ENCODE measurements around the gene YWHAG.
"Not testable (repeated sequence)": the region's sequence is repeated elsewhere in the genome, so short reads cannot be mapped to it uniquely, and the experiment has no call there.

The YWHAG gene

DNA sequence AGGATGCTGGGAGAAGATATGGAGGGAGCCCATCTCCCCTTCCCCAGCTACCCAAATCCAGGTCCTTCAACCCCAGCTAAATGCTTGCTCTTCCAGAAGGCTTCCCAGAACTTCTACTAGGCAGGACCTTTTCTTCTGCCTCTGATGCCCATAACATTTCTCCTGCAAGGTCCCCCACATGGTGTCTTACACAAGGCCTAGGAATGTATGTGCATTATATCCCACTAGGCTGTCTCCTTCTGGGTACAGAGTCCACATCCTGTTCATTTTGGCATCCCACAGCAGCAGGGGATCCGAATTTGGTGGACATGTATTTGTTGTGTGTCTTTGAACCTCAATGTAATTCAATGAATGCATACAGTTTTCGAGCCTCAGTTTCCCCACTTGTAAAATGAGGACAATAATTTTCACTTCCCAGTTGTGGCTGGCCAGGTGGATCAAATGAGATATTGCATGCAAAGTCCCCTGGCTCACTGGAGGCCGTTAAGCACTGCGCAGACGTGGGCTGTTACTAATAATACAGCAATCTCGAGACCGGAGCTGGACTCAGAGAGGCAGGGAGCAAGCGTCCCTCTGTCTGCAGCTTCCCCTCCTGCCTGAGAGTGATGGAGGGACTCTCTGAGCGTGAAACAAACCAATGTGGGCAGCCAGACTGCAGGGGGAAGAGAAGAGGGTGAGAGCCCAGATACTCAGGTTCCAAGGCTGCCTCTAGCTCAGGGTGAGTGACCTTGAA lies 18.6 kb upstream of the YWHAG start:
- no peak for FAIRE-seq

DNA sequence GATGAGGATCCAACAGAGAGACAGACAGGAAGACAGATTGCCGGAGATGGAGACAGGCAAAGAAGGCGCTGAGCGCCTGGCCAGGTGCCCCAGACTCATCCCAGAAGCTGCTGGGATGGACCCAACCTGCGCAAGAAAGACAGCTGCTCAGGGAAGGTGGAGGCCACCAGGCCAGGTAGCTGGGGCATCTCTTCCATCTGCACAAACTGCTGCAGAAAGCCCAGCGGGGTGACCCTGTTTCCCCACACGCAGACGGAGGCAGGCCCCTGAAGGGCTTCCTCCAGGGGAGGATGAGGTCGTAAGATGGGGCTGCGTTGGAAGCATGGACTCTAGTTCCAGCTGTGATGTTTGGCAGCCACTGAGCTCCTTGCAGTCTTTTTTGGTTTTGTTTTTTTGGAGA lies 16.5 kb upstream of the YWHAG start:
- FAIRE-seq = no peak

DNA sequence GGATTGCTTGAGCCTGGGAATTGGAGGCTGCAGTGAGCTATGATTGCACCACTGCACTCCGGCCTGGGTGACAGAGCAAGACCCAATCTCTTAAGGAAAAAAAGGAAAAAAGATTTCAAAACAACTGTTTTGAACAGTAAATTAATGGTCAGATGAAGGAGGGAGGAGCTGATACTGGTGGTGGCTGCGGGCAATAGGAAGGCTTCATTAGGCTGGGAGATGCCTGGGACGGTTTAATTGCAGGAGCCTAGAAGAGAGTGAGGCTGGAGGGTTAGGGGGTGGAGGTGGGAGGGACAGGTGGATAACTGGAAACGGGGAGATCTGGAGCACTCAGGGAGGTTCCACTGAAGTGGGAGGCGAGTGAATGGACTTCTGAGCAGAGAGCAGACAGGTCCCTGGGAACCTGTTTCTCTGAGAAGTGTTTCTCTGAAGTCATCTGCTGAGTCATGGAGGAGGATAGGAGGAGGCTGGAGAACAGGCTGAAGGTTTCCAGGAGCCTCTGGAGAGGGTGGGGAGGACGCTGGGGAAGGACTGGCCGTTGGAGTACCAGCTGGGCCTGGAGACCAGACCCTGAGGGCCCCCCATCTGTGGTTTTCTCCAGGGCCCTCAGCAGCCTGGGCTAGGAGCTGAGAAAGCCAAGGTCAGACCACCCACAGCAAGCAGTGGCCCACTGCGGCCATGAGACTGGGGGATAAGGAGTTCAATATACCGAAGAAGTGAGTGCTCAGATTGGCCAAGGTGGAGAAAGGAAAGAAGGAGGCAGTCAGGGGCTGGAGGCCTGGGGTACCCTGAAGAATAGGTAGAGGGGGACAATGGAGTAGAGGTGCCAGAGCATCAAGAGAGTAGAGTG lies 14.4 kb upstream of the YWHAG start:
- FAIRE-seq = no peak

DNA sequence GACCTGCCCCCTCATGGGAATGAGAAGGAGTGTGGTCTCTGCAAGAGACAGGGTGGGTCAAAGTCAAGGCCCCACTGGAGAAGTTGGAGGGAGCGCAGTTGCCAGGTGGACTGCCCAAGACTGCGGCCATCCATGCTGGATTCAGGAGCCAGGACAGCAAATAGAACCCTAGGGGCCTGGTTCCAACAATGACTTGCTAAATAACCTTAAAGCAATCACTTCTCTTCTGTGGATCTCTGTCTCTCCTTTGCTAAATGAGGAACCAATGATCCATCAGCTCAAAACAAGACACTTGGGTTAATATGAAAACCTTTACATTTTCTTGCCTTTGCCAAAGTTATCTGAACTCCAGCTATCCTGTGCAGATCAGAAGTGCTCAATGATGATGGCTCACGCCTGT lies 12.6 kb upstream of the YWHAG start:
- no peak for FAIRE-seq

DNA sequence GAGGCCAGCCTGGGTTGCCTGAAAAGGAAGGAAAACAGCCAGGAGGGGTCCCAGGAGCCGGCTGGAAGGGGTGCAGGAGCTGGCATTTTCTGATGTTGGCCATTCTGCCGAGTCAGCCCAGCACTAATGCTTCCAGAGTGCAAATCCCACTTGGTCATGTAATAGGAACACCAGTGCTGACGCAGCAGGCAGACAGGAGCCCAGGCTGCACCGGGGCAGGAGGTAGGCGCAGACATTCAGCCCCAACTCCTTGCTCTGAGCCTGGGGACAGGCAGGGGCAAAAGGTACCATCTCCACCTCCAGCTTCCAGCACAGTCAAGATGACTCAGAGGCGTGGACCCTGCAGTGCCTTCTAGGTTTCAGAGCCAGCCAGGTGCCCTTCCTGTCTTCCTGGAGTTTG lies 10.2 kb upstream of the YWHAG start:
- no peak for FAIRE-seq

DNA sequence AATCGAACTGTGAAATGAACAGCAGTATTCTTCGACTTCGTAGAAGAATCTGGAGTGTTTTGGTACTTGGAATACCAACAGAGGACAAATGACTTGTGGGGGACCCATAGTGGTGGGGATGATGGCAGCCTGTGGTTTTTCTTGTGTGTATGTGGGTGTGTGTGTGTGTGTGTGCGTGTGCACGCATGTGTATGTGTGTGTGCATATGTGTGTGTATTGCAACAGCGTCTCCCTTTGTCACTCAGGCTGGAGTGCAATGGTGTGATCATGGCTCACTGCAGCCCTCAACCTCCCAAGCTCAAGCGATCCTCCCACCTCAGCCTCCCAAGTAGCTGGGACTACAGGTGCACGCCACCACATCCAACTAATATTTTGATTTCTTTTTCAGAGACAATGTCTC lies 9.4 kb upstream of the YWHAG start:
- FAIRE-seq = no peak

DNA sequence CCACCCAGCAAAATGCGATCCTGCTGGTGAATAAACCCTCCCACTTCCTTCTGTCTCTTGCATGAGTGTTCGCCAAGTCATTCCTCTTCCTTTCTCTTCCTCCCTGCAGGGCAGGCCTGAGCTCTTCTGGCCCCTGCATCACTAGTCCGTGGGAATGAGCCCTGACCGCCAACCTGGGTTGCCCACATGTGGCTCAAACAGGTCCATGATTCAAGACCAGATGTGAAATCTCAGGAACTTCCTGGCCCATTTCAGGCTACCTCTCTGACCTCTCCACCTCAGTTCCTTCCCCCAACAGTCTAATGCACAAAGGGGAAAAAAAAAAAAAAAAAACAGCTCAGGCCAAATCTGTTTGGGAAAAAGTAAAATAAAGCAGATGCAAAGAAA lies 5.4 kb upstream of the YWHAG start:
- FAIRE-seq = no peak

DNA sequence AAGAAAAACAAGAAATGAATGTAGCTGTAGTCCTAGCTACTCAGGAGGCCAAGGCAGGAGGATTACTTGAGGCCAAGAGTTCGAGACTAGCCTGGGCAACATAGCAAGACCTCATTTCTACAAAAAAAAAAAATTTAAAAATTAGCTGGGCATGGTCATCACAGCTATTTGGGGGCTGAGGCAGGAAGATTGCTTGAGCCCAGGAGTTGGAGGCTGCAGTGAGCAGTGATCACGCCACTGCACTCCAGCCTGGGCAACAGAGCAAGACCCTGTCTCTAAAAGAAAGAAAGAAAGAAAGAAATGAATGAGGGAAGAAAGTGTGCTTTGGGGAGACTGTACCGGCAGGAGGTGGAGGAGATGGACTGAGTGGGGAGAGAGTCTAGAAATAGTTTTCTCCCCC lies 5.0 kb upstream of the YWHAG start:
- not testable (repeated sequence) for FAIRE-seq

DNA sequence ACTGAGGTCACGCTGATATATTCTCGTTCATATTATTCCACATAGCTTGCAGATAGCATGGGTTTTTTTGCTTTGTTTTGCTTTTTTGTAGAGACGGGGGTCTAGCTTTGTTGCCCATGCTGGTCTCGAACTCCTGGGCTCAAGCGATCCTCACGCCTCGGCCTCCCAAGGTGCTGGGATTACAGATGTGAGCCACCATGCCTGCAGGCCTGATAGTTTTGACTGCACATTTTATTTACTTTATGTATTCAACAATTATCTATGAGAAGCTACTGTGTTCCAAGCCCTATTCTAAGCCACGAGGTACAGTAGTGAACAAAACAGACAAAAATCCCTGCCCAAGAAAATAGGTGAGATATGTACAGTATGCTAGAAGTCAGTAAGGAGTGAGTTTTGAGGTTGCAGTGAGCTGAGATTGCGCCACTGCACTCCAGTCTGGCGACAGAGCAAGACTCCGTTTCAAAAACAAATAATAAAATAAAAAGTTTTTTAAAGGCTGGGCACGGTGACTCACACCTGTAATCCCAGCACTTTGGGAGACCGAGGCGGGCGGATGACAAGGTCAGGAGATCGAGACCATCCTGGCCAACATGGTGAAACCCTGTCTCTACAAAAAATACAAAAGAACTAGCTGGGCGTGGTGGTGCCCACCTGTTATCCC lies 1.3 kb upstream of the YWHAG start:
- no peak for FAIRE-seq

DNA sequence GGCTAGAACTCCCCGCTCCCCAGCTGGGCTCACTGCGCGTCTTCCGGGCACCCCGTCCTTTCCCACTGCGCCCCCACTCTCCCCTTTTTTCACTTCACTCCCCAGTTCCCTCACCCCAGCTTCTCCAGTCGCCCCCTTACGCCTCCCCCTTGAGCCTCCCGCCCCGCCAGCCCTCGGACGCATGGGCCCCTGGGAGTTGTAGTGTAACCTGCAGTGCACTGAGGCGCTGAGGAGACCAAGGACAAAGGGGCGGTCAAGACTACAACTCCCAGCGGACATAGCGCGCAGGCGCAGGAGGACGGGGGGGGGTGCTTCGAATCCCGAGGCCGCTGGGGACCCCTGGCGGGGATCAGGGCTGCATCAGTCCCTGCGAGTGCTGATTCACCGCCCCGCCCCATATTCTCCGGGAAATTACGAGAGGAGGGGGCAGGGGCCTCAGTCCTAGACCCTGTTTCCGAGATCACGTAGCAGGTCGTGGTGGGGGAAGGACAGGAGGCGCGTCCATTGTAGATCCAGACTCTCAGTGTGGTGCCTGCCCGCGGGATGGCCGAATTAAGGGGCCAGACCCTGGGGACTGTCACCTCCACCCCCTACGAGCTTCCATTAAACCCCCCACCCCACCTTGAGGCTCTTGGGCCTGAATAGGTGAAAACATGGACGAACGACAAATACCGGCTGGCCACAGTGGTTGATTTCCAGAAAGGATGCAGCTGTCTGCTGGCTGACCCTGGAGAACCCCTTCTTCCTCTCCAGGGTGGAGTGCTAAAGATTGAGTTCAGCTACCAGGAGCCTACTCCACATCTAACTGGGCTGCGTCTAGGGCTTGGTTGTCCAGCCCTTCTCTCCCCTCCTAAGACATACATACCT lies 553 bp upstream of the YWHAG start:
- peak; percentile 93 for FAIRE-seq

DNA sequence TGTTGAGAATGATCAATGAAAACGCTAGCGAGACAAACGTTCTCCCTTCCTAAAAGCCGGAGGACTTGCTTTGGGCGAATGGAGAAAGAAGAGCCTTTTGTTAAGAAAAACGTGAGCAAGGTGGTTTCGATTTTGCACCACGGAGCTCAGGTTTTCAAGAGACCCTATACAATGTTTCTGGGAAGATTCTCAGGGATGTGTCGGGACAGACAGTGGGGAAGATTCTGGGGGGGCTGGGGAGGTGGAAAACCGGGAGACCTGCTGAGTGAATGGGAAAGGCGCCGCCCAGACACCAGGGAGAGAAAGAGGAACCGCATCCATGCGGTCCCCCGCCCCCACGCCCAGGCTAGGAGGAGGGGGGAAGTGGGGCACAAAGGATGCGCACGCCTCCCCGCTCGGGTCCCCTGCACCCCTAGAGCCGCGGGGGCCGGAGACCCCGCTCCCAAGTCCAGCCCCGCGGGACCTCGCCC lies 745 bp downstream of the YWHAG start:
- FAIRE-seq = no peak

DNA sequence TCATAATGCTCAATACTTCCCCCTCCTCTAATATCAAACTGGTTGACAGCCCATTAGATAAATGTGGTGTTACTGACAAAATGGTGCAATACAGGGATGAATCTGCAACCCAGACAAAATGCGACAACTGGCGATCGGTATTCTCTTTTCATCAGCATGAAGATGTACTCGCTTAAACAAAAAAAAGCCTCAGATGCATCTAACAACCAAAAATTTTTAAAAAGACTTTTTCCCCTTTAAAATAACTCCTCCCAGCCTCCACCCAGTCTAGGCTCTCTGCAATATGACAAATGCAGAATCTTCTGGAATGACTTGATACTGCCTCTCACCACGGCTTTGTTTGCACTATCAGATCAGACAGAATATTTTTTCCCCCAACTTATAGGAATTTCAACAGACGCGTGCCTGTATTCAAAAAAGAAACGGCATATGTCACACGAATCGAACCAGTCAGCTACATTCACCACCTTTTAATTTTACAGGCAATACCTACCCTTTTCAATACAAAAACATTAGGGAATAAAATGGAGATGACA lies 1.2 kb downstream of the YWHAG start:
- FAIRE-seq = no peak

DNA sequence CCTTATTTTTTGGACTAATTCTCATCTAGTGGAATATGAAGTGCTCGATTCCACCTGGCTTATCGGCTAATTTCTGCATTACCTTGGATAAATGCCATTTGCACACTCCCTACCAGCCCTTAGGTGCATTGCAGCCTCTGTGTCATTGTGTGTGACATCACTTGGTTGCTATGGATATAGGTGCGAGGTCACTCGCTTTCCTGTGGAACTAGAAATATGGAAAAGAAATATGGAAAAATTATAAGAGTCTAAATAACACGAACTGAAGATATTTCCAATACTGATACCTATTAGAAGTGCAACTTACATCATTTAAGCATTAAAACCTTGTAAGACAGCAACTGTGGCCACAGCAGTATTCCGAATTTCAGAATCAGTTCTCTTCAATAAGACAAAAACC lies 2.0 kb downstream of the YWHAG start:
- no peak for FAIRE-seq

DNA sequence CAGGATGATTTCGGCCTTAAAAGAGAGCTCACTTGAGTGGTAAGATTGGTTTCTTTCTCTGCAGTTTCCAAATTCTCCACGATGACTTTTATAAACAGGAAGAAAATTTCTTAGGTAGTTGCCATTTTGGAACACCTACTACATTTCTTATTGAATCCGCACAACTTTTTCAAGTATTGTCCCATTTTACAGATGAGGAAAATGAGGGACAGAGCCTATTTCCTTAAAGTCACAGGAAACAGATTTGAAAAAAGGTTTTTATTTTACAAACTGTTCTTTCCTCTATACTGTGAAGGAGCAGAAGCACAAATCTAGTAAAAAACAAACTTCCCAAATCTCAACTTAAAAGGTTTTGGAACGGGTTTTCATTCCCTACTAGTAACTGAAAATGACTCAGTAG lies 2.7 kb downstream of the YWHAG start:
- FAIRE-seq = no peak

DNA sequence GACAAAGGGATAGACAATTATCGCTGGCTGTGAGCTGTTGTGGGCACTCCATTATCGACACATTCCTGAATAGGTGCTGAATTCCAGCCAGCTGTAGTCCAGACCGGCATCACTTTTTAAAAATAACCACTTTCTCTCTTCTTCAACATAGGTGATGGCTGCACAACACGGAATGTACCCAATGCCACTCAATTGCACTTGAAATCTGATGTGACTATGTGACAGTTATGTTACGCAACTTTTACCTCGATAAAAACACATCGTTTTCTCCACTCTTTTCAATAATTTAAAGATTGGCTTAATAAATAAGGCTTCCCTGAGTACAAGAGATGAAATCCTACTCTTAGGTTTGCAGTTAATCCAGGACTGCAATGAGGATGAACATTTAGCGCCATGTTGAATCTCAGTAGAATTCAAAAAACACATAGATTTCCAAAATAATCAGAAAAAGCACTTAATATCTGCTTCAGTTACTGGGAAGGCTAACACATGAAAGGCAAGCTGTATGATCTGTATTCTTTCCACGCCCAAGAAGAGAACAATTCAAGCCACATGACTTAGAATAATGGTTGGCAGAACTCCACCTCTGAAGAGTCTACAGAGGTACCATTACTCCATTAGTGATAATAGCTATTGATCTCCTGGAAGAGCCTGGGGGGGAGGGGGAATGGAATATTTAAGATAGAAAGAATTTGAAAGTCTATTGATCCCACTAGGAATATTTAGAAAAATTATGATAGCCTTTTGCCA lies 3.6 kb downstream of the YWHAG start:
- FAIRE-seq = no peak

DNA sequence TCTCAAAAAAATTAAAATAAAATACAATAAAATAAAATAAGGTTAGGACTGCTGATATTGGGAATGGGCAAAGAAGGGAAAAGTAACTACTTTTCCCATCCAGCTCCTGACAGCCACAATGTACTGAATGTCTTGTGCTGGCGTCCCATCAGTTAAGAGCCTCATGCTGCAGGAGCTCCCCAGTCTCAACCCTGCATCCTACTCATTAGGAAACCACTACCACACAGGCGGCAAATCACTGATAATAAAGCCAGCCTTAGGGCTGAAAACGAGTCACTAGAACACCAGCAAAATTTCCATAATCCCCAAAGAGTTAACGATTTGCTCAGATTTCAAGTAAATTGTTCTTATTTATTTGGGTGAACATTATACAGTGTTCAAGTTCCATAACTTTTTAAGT lies 4.3 kb downstream of the YWHAG start:
- no peak for FAIRE-seq

DNA sequence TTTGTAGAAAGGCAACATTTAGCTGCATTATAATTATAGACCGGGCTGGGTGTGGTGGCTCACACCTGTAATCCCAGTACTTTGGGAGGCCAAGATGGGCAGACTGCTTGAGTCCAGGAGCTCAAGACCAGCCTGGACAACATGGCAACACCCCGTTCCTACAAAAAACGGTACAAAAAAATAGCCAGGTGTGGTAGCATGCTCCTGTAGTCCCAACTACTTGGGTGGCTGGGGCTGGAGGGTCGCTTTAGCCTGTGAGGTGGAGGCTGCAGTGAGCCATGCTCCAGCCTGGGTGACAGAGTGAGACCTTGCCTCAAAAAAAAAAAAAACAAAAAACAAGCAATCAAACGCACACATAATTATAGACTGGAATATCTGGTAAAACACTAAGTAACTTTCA lies 5.0 kb downstream of the YWHAG start:
- no peak for FAIRE-seq

DNA sequence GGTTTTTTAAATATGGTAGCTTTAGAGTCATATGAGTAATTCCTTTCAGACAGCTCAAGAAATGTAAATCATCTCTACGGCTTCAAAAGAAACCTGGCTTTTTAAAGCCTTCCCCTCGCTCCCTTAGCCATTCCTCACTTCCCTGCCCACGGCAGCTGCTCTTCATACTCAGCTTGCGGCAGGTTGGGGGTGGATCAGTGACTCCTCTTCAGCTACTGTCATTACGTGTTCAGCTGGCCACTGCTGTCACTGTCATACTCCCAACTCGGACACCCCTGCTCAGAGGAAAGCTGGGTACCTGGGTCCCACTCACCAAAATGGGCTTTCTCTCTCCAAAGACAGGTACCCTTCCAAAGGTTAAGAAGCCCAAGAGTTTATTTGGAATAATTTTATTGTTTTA lies 6.6 kb downstream of the YWHAG start:
- no peak for FAIRE-seq

DNA sequence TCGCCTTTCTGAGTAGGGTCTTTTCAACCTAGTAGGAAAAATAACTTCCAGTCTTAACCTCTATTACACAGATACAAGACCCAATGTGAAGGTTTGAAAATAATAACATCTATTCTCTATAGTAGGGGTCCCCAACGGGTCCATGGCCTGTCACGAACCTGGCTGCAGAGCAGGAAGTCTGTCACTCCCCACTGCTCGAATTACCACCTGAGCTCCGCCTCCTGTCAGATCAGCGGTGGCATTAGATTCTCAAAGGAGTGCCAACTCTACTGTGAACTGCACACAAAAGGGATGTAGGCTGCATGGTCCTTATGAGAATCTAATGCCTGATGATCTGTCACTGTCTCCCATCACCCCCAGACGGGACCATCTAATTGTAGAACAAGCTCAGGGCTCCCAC lies 7.4 kb downstream of the YWHAG start:
- FAIRE-seq = no peak

DNA sequence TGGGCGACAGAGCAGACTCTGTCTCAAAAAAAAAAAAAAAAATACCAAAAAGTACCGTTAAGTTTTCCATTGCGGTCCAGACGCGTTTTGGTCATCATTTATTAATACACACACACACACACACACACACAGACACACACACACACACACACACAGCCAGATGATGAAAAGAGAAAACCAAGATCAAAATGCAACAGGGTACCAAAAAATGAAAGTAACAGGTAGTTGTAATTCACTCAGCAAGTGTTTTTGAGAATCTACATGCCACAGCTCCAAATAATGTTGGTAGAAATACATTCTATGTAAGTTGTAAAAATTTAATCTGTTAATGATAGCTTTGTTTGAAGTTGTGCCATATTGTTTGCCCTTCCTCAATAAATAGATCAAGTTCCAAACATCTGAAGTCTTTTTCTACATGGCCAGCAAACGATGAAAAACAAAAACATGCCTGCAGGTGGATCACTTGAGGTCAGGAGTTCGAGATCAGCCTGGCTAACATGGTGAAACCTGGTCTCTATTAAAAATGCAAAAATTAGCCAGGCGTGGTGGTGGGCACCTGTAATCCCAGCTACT lies 9.4 kb downstream of the YWHAG start:
- FAIRE-seq = no peak

DNA sequence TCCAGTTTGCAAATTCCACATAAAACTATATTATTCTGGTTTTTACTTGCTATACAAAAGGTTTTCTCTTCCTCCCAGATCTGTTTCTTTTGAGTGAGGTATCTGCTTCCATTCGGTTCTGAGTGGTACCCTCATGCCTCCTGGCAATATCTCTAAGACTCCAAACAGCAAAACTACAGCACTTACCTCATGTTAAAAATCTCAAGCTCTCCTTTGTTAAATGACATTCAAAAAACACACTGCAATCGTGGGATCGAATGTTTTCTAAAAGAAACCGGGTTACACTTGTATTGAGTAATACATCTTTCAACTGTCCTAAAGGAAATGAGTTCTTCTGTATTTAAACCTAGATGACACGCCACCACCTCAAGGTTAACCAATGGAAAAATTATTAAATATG lies 11.1 kb downstream of the YWHAG start:
- FAIRE-seq = no peak

DNA sequence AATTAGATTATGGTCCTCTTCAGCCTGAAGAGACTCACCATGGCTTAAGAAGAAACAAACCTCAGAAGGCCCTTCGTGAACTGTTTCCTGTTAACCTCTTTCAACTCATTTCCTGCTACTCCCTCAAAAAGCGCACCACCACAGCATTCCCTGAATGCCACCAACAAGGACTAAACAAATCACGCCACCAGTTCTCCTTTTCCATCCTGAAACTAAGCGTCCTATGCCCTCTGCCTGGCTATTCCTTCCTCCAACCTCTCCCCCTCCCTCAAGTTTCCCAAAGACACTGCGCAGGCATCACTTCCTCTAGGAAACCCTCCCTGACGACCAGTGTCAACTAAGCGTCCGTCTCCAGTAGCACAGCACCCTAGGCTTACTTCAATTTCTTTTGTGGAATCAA lies 12.0 kb downstream of the YWHAG start:
- no peak for FAIRE-seq
